ENCODE measurements around the gene CMIP.

Gene CMIP

DNA sequence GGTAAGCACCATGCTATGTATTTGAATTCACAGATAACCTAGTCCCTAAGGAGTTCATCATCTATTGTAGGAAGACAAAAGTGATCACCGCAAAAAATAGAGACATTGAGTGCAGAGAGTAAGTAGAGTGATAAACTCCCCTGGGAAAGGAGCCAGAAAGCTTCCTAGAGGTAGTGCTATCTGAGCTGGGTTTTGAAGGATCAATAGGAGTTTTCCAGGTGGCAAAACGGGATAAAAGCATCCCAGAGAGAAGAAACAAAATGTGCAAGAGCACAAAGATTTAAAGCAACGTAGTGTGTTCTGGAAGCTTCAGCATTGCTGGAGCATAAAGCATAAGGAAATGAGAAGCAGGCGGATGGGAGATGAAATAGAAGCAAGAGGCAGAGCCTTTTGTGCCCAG, 213.8 kb downstream of the CMIP start:
- TF ChIP-seq CTCF (IDR thresholded peaks at IDR 0.05) = no peak

DNA sequence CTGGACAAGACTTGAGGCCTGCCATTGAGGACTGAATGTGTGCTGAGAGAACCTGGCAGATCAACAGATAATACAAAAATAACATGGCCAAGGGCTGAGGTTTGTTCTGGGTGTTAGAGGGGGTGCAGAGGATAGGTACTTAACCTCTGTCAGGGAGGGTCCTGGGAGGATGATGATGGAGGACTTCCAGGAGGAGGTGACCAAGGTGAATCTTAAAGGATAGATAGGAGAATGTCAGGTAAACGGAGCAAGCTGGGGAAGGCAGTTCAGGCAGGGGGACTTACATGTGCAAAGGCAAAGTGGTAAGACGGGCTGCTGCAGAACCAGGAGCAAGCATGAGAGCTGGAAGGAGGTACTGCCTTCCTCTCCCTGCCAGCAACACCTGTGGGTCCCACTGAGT, 214.6 kb downstream of the CMIP start:
- no peak for TF ChIP-seq CTCF (IDR thresholded peaks at IDR 0.05)

DNA sequence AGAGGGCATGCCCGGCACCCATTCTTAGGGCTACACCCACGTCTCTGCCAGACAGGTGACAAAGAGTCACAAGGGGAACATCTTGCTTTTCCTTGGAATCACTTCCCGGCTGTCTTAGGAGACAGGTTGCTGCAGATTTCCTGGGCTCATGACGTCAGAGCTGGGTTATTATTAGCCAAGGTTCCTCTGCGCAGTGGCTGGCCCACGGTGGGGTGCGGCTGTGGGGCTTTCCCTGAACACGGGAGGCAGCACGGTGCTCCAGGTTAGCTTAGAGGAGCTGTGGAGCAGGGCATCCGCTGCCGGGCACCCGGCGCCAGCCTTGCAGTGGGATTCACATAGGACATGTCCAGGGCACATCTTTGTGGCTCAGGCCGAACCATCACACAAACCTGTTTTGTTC, 216.5 kb downstream of the CMIP start:
- no peak for TF ChIP-seq CTCF (IDR thresholded peaks at IDR 0.05)

- TF ChIP-seq CTCF (IDR thresholded peaks at IDR 0.05) = no peak
Observed at GRCh38 chr16:81664153-81664552, 219.5 kb downstream of the CMIP start.

DNA sequence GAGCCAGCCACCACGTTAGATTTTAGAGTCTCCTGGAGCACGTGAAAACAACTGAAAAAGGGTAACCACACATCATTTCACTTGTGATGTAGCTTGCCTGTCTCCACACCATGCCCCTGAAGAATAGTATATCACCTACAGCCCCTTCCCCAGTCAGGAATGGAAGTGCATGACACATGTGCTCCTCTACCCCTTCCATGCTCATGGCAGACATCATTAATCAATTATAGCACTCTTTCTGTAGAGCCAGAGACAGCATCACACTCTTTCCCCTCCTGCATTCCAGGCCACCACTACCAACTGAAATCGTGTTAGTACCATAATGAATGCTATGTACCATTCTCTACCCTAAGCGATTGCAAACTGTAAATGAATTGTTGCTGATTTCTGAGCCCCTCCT, 221.0 kb downstream of the CMIP start:
- no peak for TF ChIP-seq CTCF (IDR thresholded peaks at IDR 0.05)

DNA sequence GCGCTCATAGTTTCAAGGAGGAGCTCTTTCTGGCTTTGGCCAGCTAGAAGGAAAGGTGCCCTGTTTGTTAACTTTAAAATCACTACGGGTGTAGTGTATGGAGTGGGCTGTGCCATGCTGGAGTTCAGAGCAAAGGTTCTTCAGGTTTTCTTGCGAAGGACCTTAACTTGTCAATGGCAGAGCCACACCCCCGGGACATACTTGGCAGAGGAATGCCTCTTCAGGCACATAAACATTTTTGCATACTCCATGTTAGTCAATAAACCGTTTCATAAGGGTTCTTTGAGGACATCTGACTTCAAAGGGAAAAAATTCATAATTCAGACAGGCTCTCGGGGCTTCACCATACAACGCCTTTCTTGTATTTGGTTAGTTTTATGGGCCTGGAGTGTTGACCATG, 221.5 kb downstream of the CMIP start:
- no peak for TF ChIP-seq CTCF (IDR thresholded peaks at IDR 0.05)

DNA sequence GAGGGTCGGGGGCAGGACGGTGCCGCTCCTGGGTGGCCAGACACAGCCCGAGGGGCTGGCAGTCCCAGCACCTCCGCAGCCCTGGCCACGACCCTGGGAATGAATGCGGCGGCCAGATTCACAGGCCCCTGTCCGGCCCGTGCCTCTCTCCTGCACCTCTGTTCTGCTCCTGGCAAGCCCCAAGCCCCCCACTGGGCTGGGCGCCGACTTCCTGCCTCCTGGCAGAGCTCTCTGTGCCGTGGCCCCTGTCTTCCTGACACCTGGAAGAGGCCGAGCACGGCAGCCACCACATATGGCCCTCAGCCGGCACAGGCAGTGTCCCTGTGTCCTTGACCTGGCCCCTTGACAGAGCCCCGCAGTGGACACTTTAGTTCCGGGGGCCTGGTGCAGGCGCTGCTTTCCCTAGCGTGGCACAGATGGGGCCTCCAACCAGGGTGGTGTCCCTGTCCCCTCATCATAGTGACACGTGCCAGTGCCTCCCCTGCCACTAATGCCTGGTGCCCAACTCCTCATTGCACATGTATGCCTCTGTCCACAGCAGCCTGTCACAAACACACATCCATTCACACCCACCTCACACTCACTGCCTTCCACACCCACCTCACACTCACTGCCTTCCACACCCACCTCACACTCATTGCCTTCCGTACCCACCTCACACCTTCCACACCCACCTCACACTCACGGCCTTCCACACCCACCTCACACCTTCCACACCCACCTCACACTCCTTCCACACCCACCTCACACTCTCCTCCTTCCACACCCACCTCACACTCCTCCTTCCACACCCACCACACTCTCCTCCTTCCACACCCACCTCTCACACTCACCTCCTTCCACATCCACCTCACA, 223.9 kb downstream of the CMIP start:
- TF ChIP-seq CTCF (IDR thresholded peaks at IDR 0.05) = no peak

All from LNCAP (cell line).